H1 (cell line): Measurements from ENCODE around the gene MYOG. TPM values are rescaled to one million over a fixed set of nuclear protein-coding genes. Genes with fewer than 3 reads are reported as not detected.
A peak's percentile ranks its signal among the peaks of the same experiment; 100 is the strongest.

Experiments
- CTCF ChIA-PET: fragments of 300-600 bp; sonication (Branson Sonifier 250); formaldehyde crosslinking; loops from one replicate; lab custom pipeline; 2021; ENCODE audit not compliant: partially characterized antibody; lab: Charles Lee
- POLR2A ChIA-PET: fragments of 300-600 bp; sonication (Branson Sonifier 250); formaldehyde crosslinking; loops from one replicate; lab custom pipeline; 2021; ENCODE audit warnings: inconsistent platforms; ENCODE audit not compliant: partially characterized antibody; lab: Charles Lee
- DNase-seq, 2 experiments: peaks; one replicate each; pipeline versions ENCODE4 v3.0.0 to v3.0.0-alpha.2; 2010 to 2022; ENCODE audit warnings: low spot score in 2 of 2, low read depth in 1 of 2, mixed read lengths in 1 of 2
- FAIRE-seq: peaks from 2 replicates; lab custom pipeline; 2011; peaks lifted over from hg19 to GRCh38; lab: Jason Lieb, UNC
- H2AFZ ChIP-seq: 2 replicates; pipeline ENCODE4 v1.8.1; 2012; ENCODE audit warnings: low read length, inconsistent platforms
- H2AK5ac ChIP-seq: 2 replicates; pipeline ENCODE4 v1.6.1; 2013; ENCODE audit warnings: low read depth, low read length
- H2BK120ac ChIP-seq: replicated peaks from 2 replicates; pipeline ENCODE3; 2013; ENCODE audit warnings: low read depth, low read length, inconsistent platforms
- H2BK12ac ChIP-seq: 2 replicates; pipeline ENCODE4 v1.6.1; 2013; ENCODE audit warnings: low read depth, low read length
- H2BK15ac ChIP-seq: 2 replicates; pipeline ENCODE4 v1.6.1; 2013; ENCODE audit warnings: low read length
- H2BK20ac ChIP-seq: 2 replicates; pipeline ENCODE4 v1.6.1; 2013; ENCODE audit warnings: low read length
- H2BK5ac ChIP-seq: 2 replicates; pipeline ENCODE4 v1.6.1; 2013; ENCODE audit warnings: low read depth, low read length
- H3K14ac ChIP-seq: 2 replicates; pipeline ENCODE4 v1.6.1; 2013; ENCODE audit warnings: inconsistent platforms; ENCODE audit not compliant: insufficient read length
- H3K18ac ChIP-seq: 2 replicates; pipeline ENCODE4 v1.6.1; 2013; ENCODE audit warnings: low read length; ENCODE audit errors: extremely low read depth
- H3K23ac ChIP-seq: 2 replicates; pipeline ENCODE4 v1.6.1; 2013; ENCODE audit warnings: inconsistent platforms; ENCODE audit not compliant: insufficient read length
- H3K23me2 ChIP-seq: 2 replicates; pipeline ENCODE4 v1.6.1; 2013; ENCODE audit warnings: low read depth, low read length
- H3K27ac ChIP-seq: 2 replicates; pipeline ENCODE4 v1.6.1; 2011; ENCODE audit warnings: low read depth, low read length, inconsistent platforms
- H3K27me3 ChIP-seq, 4 experiments: replicated peaks in 1 of 4; 1 replicate in 1 of 4; 2 replicates in 3 of 4; pipeline versions ENCODE4 v1.6.1 to v1.8.1; 2011 to 2013; ENCODE audit warnings: low read length in 3 of 4, mild to moderate bottlenecking in 3 of 4, inconsistent platforms in 2 of 4, mixed read lengths in 2 of 4, moderate library complexity in 1 of 4; ENCODE audit not compliant: control insufficient read depth in 3 of 4, insufficient read depth in 3 of 4; ENCODE audit errors: extremely low read depth in 1 of 4
- H3K36me3 ChIP-seq, 4 experiments: 2 replicates each; pipeline versions ENCODE4 v1.6.1 to v1.8.1; 2011 to 2013; ENCODE audit warnings: mild to moderate bottlenecking in 4 of 4, low read length in 3 of 4, moderate library complexity in 2 of 4, control low read depth in 1 of 4, inconsistent platforms in 1 of 4; ENCODE audit not compliant: insufficient read depth in 4 of 4, control insufficient read depth in 2 of 4
- H3K4ac ChIP-seq: replicated peaks from 2 replicates; pipeline ENCODE3; 2013; ENCODE audit warnings: low read length, low read depth, mixed read lengths, inconsistent platforms; ENCODE audit not compliant: insufficient read length
- H3K4me1 ChIP-seq, 4 experiments: replicated peaks in 1 of 4; 1 replicate in 1 of 4; 2 replicates in 3 of 4; pipeline versions ENCODE4 v1.6.1 to v1.8.1; 2011 to 2013; ENCODE audit warnings: low read length in 3 of 4, inconsistent platforms in 2 of 4, mixed read lengths in 1 of 4; ENCODE audit not compliant: insufficient read depth in 4 of 4, control insufficient read depth in 3 of 4
- H3K4me2 ChIP-seq, 2 experiments: 2 replicates each; pipeline versions ENCODE4 v1.6.1 to v1.8.1; 2011 to 2013; ENCODE audit warnings: low read depth in 2 of 2, low read length in 2 of 2, control low read depth in 1 of 2, inconsistent platforms in 1 of 2, mild to moderate bottlenecking in 1 of 2; ENCODE audit not compliant: insufficient read depth in 1 of 2
- H3K4me3 ChIP-seq, 4 experiments: fragments of 200-600, 300-600 bp in 1 of 4; sonication (generic), shearing (Covaris generic), sonication (Bioruptor Twin) in 1 of 4; 2 replicates each; pipeline versions ENCODE4 v1.5.1 to v1.8.1; 2011 to 2016; ENCODE audit warnings: low read length in 4 of 4, low read depth in 3 of 4, control low read depth in 2 of 4, inconsistent platforms in 2 of 4, mild to moderate bottlenecking in 2 of 4, mixed read lengths in 1 of 4, moderate library complexity in 1 of 4; ENCODE audit not compliant: insufficient read depth in 2 of 4; ENCODE audit errors: extremely low read depth in 1 of 4
- H3K56ac ChIP-seq: replicated peaks from 2 replicates; pipeline ENCODE3; 2013; ENCODE audit warnings: low read depth, mild to moderate bottlenecking, mixed read lengths, low read length, inconsistent platforms; ENCODE audit not compliant: insufficient read length
- H3K79me1 ChIP-seq: 2 replicates; pipeline ENCODE4 v1.6.1; 2013; ENCODE audit warnings: low read depth, low read length, control low read depth
- H3K79me2 ChIP-seq, 2 experiments: 2 replicates each; pipeline versions ENCODE4 v1.6.1 to v1.8.1; 2012 to 2013; ENCODE audit warnings: low read length in 2 of 2, mild to moderate bottlenecking in 2 of 2, inconsistent platforms in 1 of 2; ENCODE audit not compliant: insufficient read depth in 2 of 2, control insufficient read depth in 1 of 2
- H3K9ac ChIP-seq, 4 experiments: replicated peaks in 1 of 4; 1 replicate in 1 of 4; 2 replicates in 3 of 4; pipeline versions ENCODE4 v1.6.1 to v1.8.1; 2011 to 2013; ENCODE audit warnings: low read depth in 3 of 4, low read length in 3 of 4, control low read depth in 2 of 4, mild to moderate bottlenecking in 2 of 4, moderate library complexity in 2 of 4, inconsistent platforms in 1 of 4; ENCODE audit errors: extremely low read depth in 1 of 4
- H3K9me3 ChIP-seq, 2 experiments: 2 replicates each; pipeline versions ENCODE4 v1.6.1 to v1.8.1; 2012 to 2013; ENCODE audit warnings: mild to moderate bottlenecking in 2 of 2, moderate library complexity in 2 of 2, control low read depth in 1 of 2, inconsistent platforms in 1 of 2, low read depth in 1 of 2, low read length in 1 of 2, mixed read lengths in 1 of 2; ENCODE audit not compliant: insufficient read depth in 2 of 2
- H4K20me1 ChIP-seq, 2 experiments: replicated peaks in 1 of 2; 2 replicates each; pipeline versions ENCODE3 to v1.8.1; 2011 to 2013; ENCODE audit warnings: inconsistent platforms in 2 of 2, low read length in 2 of 2, mild to moderate bottlenecking in 1 of 2; ENCODE audit not compliant: insufficient read depth in 2 of 2, control insufficient read depth in 1 of 2
- H4K5ac ChIP-seq: 2 replicates; pipeline ENCODE4 v1.6.1; 2013; ENCODE audit warnings: low read length, low read depth, mixed read lengths, inconsistent platforms; ENCODE audit not compliant: insufficient read length
- H4K8ac ChIP-seq: 2 replicates; pipeline ENCODE4 v1.8.0; 2013; ENCODE audit warnings: mild to moderate bottlenecking, moderate library complexity, low read length, inconsistent platforms; ENCODE audit not compliant: insufficient read depth; ENCODE audit errors: extremely low read depth
- H4K91ac ChIP-seq: replicated peaks from 2 replicates; pipeline ENCODE3; 2013; ENCODE audit warnings: low read length, mixed read lengths, inconsistent platforms; ENCODE audit not compliant: insufficient read length
- ATF3 ChIP-seq: IDR thresholded peaks from 2 replicates; pipeline ENCODE4 v1.6.1; 2011; ENCODE audit warnings: low read depth, mild to moderate bottlenecking, low read length; ENCODE audit not compliant: insufficient read depth
- BCL11A ChIP-seq, 2 experiments: IDR thresholded peaks; one replicate each; pipeline ENCODE4 v1.6.1; 2011; ENCODE audit warnings: low read depth in 2 of 2, low read length in 2 of 2, mild to moderate bottlenecking in 2 of 2
- POLR2A ChIP-seq, 2 experiments: IDR thresholded peaks; 1 replicate in 1 of 2; 2 replicates in 1 of 2; pipeline ENCODE4 v1.6.1; 2011; ENCODE audit warnings: low read depth in 2 of 2, low read length in 2 of 2, mild to moderate bottlenecking in 2 of 2; ENCODE audit errors: control extremely low read depth in 1 of 2
- RAD21 ChIP-seq, 2 experiments: IDR thresholded peaks in 1 of 2; conservative IDR thresholded peaks in 1 of 2; 2 replicates each; pipeline ENCODE4 v1.6.1; 2011; ENCODE audit warnings: low read depth in 2 of 2, low read length in 2 of 2, improper control_type of control experiment in 1 of 2, inconsistent platforms in 1 of 2, mild to moderate bottlenecking in 1 of 2, moderate library complexity in 1 of 2
- SP2 ChIP-seq: IDR thresholded peaks from 2 replicates; pipeline ENCODE4 v1.6.1; 2012; ENCODE audit warnings: mild to moderate bottlenecking, low read length, inconsistent platforms
- TAF1 ChIP-seq: IDR thresholded peaks from 2 replicates; pipeline ENCODE4 v1.6.1; 2011; ENCODE audit warnings: mild to moderate bottlenecking, low read depth, low read length
- WGBS, 2 experiments: shearing (Covaris generic) in 1 of 2; methylation state at CpG; one replicate each; pipeline versions ENCODE4 v1.1.6 to v1.1.7; 2013 to 2015; ENCODE audit warnings: low lambda C conversion rate in 2 of 2, mixed read lengths in 2 of 2, inconsistent platforms in 1 of 2, low coverage in 1 of 2, missing lambda C conversion rate in 1 of 2; ENCODE audit not compliant: insufficient replicate concordance in 2 of 2, insufficient coverage in 1 of 2, insufficient read length in 1 of 2; ENCODE audit errors: extremely low coverage in 1 of 2, missing lambda C conversion rate in 1 of 2; 5-methylcytosine and 5-hydroxymethylcytosine counted together
- polyA plus RNA-seq, 7 experiments: library from polyadenylated mRNA; depleted of rRNA in 3 of 7; stranded (reverse) in 5 of 7; unstranded in 2 of 7; fragments of >200 nt in 5 of 7; fragments of 200-250 nt in 2 of 7; gene quantifications; 1 replicate in 5 of 7; 2 replicates in 1 of 7; 4 replicates in 1 of 7; pipeline versions ENCODE4 v1.2.1 to v1.2.3, GENCODE V29; 2011 to 2013; ENCODE audit warnings: missing spikeins in 2 of 7, mixed read lengths in 2 of 7
- total RNA-seq: library from RNA; stranded (reverse); fragmentation: NEBNext Ultra II Directional; extraction: Animal tissue kit (Norgen Biotek cat#: 25700); gene quantifications from 2 replicates; pipeline ENCODE4 v1.2.1, GENCODE V29; 2021
- TF ChIP-seq, protein P1 (sequence below): IDR thresholded peaks from 2 replicates; pipeline ENCODE4 v1.6.1; 2012; ENCODE audit warnings: inconsistent platforms
- TF ChIP-seq, protein P2 (sequence below), 3 experiments: IDR thresholded peaks; 1 replicate in 2 of 3; 2 replicates in 1 of 3; pipeline versions ENCODE4 v1.5.1 to v1.6.1; 2011; ENCODE audit warnings: low read length in 3 of 3, mild to moderate bottlenecking in 3 of 3, inconsistent platforms in 2 of 3, low read depth in 1 of 3, moderate library complexity in 1 of 3; ENCODE audit not compliant: insufficient read depth in 1 of 3; ENCODE audit errors: control extremely low read depth in 1 of 3

The MYOG gene
- total and polyA plus RNA-seq, 2 of the 8 experiments (the other 6 are each of a cell fraction or from before 2014, with no cell fraction given), result not detected

GRCh38 chr1:203089651-203090045 lies 3.8 kb upstream of the MYOG start:
- Histone ChIP-seq H4K5ac (no peak overlapping the region), H3K4me3 (no peak overlapping the region), H2AFZ (0 out of 2 replicates have a peak overlapping the region, but pooled peaks have one; percentile 29), H4K20me1 (no peaks in the 10 kb centered on the region), H3K18ac (no peak overlapping the region), H2BK5ac (no peak overlapping the region), H3K56ac (no peak overlapping the region), H3K23me2 (peaks cover 1% of the 10 kb centered on the region; the same call in 1 of the 2 replicates), H2BK12ac (no peak overlapping the region), H4K91ac (no peak overlapping the region), H3K36me3 (no peaks in the 10 kb centered on the region), H3K27me3 (0 out of 7 replicates have a peak, but pooled peaks cover 0 to 2% (median 0%) of the 10 kb centered on the region in 4 experiments), H3K27ac (no peak overlapping the region), H3K79me1 (no peaks in the 10 kb centered on the region), H4K8ac (no peak overlapping the region), H3K4me2 (no peak overlapping the region), H3K79me2 (no peaks in the 10 kb centered on the region), H2AK5ac (no peak overlapping the region), H3K14ac (no peak overlapping the region), H2BK120ac (no peak overlapping the region), H3K9ac (no peak overlapping the region), H2BK20ac (no peak overlapping the region), H3K4ac (no peak overlapping the region), H3K23ac (no peak overlapping the region), H3K4me1 (peaks cover 0 to 3% (median 0%) of the 10 kb centered on the region in 4 experiments; a peak in 1 of 7 replicates), H3K9me3 (peaks cover 0 to 5% of the 10 kb centered on the region in 2 experiments; a peak in 1 of 4 replicates), H2BK15ac (no peak overlapping the region)
- ChIA-PET CTCF (interaction anchor here (0.5 to 16.4 kb wide), 9 partner anchors 8 to 1572 kb away, joined by 3 to 275 read pairs (median 4); partner anchors contain the start of gene ADORA1), POLR2A (no interaction called here)
- FAIRE-seq, result no peak
- WGBS, 2 experiments, result 82% methylated on average over 7 of the region's 7 CpGs; no CpG with 5 or more reads in 1 of the 2 experiments
- peak in 1 of 2 experiments; percentile 45 for DNase-seq
- TF ChIP-seq, protein P1, sequence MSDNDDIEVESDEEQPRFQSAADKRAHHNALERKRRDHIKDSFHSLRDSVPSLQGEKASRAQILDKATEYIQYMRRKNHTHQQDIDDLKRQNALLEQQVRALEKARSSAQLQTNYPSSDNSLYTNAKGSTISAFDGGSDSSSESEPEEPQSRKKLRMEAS, result no peak
- TF ChIP-seq, protein P2, sequence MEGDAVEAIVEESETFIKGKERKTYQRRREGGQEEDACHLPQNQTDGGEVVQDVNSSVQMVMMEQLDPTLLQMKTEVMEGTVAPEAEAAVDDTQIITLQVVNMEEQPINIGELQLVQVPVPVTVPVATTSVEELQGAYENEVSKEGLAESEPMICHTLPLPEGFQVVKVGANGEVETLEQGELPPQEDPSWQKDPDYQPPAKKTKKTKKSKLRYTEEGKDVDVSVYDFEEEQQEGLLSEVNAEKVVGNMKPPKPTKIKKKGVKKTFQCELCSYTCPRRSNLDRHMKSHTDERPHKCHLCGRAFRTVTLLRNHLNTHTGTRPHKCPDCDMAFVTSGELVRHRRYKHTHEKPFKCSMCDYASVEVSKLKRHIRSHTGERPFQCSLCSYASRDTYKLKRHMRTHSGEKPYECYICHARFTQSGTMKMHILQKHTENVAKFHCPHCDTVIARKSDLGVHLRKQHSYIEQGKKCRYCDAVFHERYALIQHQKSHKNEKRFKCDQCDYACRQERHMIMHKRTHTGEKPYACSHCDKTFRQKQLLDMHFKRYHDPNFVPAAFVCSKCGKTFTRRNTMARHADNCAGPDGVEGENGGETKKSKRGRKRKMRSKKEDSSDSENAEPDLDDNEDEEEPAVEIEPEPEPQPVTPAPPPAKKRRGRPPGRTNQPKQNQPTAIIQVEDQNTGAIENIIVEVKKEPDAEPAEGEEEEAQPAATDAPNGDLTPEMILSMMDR (IDR thresholded peaks at IDR 0.05; ENCODE audit: control extremely low read depth in 1 of 3, insufficient read depth in 1 of 3, low read depth in 1 of 3, low read length in 3 of 3), result peak; percentile 16 to 27 (median 25)
- TF ChIP-seq TAF1 (no peak), POLR2A (IDR thresholded peaks at IDR 0.05; ENCODE audit: control extremely low read depth in 1 of 2, low read depth in 2 of 2, low read length in 2 of 2) (no peak), SP2 (no peak), RAD21 (IDR thresholded peaks at IDR 0.05 in 1 of 2, conservative IDR thresholded peaks at IDR 0.05 in 1 of 2; ENCODE audit: low read depth in 2 of 2, low read length in 2 of 2) (peak in 1 of 2 experiments; percentile 24; a peak in 1 of 4 replicates), ATF3 (no peak), BCL11A (IDR thresholded peaks at IDR 0.05; ENCODE audit: low read depth in 2 of 2, low read length in 2 of 2) (no peak)
